ENCODE data around the gene RBP5.

RBP5 gene

GRCh38 chr12:7121324-7121723 lies 7.4 kb downstream of the RBP5 start:
- TF ChIP-seq TAF1 (IDR thresholded peaks at IDR 0.05; ENCODE audit: low read depth) (no peak), TCF12 (IDR thresholded peaks at IDR 0.05; ENCODE audit: low read depth) (no peak), CREB1 (IDR thresholded peaks at IDR 0.05; ENCODE audit: low read depth) (no peak), ZBTB7A (IDR thresholded peaks at IDR 0.05; ENCODE audit: low read depth) (no peak), REST (IDR thresholded peaks at IDR 0.05; ENCODE audit: low read depth) (no peak)

GRCh38 chr12:7120166-7120565 lies 8.5 kb downstream of the RBP5 start:
- TF ChIP-seq EGR1 (IDR thresholded peaks at IDR 0.05) (no peak), TAF1 (IDR thresholded peaks at IDR 0.05; ENCODE audit: low read depth) (no peak), YY1 (IDR thresholded peaks at IDR 0.05; ENCODE audit: low read depth) (no peak), CREB1 (IDR thresholded peaks at IDR 0.05; ENCODE audit: low read depth) (no peak), CEBPB (IDR thresholded peaks at IDR 0.05) (no peak), USF1 (IDR thresholded peaks at IDR 0.05) (no peak), TCF12 (IDR thresholded peaks at IDR 0.05; ENCODE audit: low read depth) (no peak), FOXM1 (IDR thresholded peaks at IDR 0.05; ENCODE audit: borderline replicate concordance, low read depth) (no peak), EP300 (IDR thresholded peaks at IDR 0.05; ENCODE audit: borderline replicate concordance) (no peak), NFIC (IDR thresholded peaks at IDR 0.05) (no peak)

GRCh38 chr12:7118881-7119280 lies 9.8 kb downstream of the RBP5 start:
- no peak for TF ChIP-seq EP300 (IDR thresholded peaks at IDR 0.05; ENCODE audit: borderline replicate concordance)
- no peak for TF ChIP-seq TEAD4 (IDR thresholded peaks at IDR 0.05)
- no peak for TF ChIP-seq USF1 (IDR thresholded peaks at IDR 0.05)
- TF ChIP-seq NFIC (IDR thresholded peaks at IDR 0.05) = no peak
- TF ChIP-seq RAD21 (IDR thresholded peaks at IDR 0.05; ENCODE audit: low read depth) = no peak
- no peak for TF ChIP-seq EGR1 (IDR thresholded peaks at IDR 0.05)
- no peak for TF ChIP-seq ZBTB7A (IDR thresholded peaks at IDR 0.05; ENCODE audit: low read depth)
- no peak for TF ChIP-seq MAX (IDR thresholded peaks at IDR 0.05)

- no peak for TF ChIP-seq TEAD4 (IDR thresholded peaks at IDR 0.05)
- no peak for TF ChIP-seq MAX (IDR thresholded peaks at IDR 0.05)
- TF ChIP-seq FOXM1 (IDR thresholded peaks at IDR 0.05; ENCODE audit: borderline replicate concordance, low read depth) = no peak
- no peak for TF ChIP-seq EP300 (IDR thresholded peaks at IDR 0.05; ENCODE audit: borderline replicate concordance)
- TF ChIP-seq YY1 (IDR thresholded peaks at IDR 0.05; ENCODE audit: low read depth) = no peak
- TF ChIP-seq USF1 (IDR thresholded peaks at IDR 0.05) = no peak
- no peak for TF ChIP-seq NFIC (IDR thresholded peaks at IDR 0.05)
Measured at GRCh38 chr12:7117670-7118069, 11.0 kb downstream of the RBP5 start.

- no peak for TF ChIP-seq YY1 (IDR thresholded peaks at IDR 0.05; ENCODE audit: low read depth)
- no peak for TF ChIP-seq USF1 (IDR thresholded peaks at IDR 0.05)
- no peak for TF ChIP-seq FOXM1 (IDR thresholded peaks at IDR 0.05; ENCODE audit: borderline replicate concordance, low read depth)
Measured at GRCh38 chr12:7116916-7117315, 11.8 kb downstream of the RBP5 start.

GRCh38 chr12:7116196-7116595 lies 12.5 kb downstream of the RBP5 start:
- no peak for TF ChIP-seq MAX (IDR thresholded peaks at IDR 0.05)
- TF ChIP-seq CEBPB (IDR thresholded peaks at IDR 0.05) = no peak
- no peak for TF ChIP-seq TCF12 (IDR thresholded peaks at IDR 0.05; ENCODE audit: low read depth)
- TF ChIP-seq REST (IDR thresholded peaks at IDR 0.05; ENCODE audit: low read depth) = no peak
- TF ChIP-seq NFIC (IDR thresholded peaks at IDR 0.05) = no peak
- TF ChIP-seq TEAD4 (IDR thresholded peaks at IDR 0.05) = no peak
- TF ChIP-seq YY1 (IDR thresholded peaks at IDR 0.05; ENCODE audit: low read depth) = no peak
- TF ChIP-seq RAD21 (IDR thresholded peaks at IDR 0.05; ENCODE audit: low read depth) = no peak
- TF ChIP-seq FOXM1 (IDR thresholded peaks at IDR 0.05; ENCODE audit: borderline replicate concordance, low read depth) = no peak
- TF ChIP-seq ZBTB7A (IDR thresholded peaks at IDR 0.05; ENCODE audit: low read depth) = no peak
- TF ChIP-seq TAF1 (IDR thresholded peaks at IDR 0.05; ENCODE audit: low read depth) = no peak
- no peak for TF ChIP-seq CREB1 (IDR thresholded peaks at IDR 0.05; ENCODE audit: low read depth)
- no peak for TF ChIP-seq EGR1 (IDR thresholded peaks at IDR 0.05)

Measured in Ishikawa (cell line).